ENCODE results near the gene ATP8A2.

GRCh38 chr13:25604106-25604505 is 232.3 kb downstream of the ATP8A2 start:
- TF ChIP-seq CTCF (IDR thresholded peaks at IDR 0.05) (no peak), POLR2A (IDR thresholded peaks at IDR 0.05) (no peak)
